Measurements from ENCODE around the gene ANO6.
"Not testable (repeated sequence)": the region's sequence is repeated elsewhere in the genome, so short reads cannot be mapped to it uniquely, and the experiment has no call there.

ANO6 gene

DNA sequence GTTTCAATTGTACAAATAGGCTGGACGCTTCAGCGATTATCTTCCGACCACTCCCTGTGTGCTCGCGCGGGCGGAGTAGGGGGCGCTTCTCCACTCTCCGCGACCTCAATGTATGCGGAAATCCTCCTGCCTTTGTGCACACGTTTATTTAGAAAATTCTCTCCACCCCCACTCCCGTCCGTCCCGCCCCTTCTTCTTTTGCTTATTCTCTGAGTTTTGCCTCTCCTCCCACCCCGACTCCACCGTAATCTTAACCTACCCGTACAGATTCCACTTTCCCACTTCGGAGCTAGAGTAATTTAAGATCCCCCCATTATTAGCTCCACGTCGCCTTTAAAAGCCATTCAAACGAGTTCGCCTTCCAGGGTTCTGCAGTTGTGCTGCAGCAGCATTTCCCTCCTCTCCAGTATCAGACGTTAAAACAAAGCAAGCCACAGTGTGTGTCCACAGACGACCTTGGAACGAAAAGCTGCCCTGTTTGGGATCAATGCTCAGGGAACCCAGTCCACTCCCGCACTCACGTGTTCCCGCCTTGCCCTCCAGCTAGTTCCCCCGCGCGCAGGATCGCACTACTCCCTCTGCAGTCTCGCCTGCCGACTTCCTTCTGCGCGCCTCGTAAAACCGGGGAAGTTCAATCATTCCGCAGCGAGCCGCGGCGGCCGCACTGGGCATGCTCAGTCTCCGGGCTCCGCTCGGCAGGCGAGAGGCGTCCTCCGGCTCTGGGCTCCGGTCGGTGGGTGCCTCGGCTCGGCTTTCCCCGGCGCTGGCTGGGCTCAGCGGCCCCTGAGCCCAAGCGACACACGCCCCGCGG, at the start of gene ANO6:
ANO6 (plus strand) TSS at position 677 of the 811 bp plus-strand sequence. CDS start 227 bp downstream, outside the sequence.
- peak; percentile 34 for DNase-seq

DNA sequence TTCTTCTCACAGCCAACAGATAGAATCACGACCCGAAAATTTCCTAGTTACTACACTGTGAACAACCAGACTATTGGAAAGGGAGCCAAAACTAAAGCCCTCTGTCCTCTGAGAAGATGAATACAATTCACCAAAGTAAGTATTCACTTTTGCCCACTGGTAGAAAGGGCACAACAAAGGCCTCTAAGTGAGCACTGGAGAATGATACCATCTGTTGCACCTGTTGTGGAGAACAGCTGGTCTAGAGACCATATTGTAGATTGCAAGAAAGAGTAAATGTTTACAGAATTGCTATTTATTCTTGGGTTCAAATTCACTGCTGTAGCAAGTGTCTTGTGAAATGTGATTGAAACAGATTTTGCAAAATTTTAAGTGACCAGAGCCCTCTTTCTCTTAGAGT, 46.9 kb upstream of the ANO6 start:
- no peak for DNase-seq

DNA sequence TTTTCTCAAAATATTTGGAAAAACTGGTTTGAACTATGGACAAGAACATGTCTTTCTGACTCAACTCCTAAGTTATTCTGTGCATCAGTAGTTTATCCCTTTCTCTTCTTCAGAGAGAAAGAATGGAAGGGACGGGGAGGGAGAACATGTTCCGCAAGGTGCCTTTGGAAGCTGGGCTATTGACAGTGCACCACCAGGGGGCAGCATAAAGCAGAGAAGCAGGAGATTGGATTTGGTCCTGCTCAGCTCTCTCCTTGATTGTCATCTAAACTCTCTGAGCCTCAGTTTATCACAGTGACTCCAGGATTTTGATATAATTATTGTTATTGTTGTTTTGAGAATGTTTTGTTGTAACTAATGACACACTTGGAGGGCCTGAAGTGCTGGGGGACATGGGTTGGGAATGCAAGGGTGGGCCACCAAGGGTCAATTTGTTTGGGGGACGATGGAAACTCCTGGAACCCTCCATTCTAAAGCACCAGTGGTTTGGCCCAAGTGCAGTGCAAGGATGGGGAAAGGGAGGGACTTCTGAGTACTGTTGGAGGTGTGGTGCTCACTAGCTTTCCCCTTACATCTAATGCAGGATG, 45.3 kb upstream of the ANO6 start:
- DNase-seq: peak; percentile 18

GRCh38 chr12:45173293-45173692, 42.6 kb upstream of the ANO6 start:
- not testable (repeated sequence) for DNase-seq

DNA sequence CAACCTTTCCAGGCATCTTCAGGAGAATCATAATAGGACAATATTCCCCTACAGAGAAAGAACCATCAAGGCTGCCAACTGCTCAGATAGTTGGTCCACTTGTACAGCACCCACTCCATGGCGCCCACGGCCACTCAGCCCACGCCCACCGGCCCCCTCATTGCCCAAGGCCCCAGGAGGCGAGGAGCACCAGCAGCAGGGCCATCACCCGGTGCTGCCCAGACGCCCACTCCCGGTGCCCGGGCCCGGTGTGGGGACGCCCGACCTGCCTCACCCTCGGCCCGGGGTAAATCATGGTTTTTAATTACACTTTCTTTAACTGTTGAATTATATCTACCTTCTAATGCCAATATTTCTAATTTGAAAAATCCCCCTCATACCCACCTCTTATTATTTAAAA, 41.3 kb upstream of the ANO6 start:
- no peak for DNase-seq

GRCh38 chr12:45178771-45179170, 37.1 kb upstream of the ANO6 start:
- DNase-seq: no peak

DNA sequence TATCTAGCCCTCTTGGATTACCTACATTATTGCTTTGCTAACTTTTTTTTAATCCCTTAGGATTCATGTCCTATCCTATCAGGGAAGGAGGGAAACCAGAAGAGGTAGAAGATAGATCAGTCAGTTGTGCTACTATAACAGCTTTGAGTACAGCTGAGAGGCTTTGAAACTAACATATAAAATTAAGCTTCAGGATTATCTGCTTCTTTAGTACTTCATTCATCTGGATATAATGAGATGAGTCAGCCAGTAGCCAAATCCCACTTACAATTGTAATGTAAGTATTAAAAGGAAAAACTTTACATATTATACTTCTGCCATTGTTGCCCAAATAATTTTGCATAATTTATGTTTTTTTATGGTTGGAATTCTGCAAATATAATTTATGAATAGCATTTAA, 33.4 kb upstream of the ANO6 start:
- DNase-seq: no peak

DNA sequence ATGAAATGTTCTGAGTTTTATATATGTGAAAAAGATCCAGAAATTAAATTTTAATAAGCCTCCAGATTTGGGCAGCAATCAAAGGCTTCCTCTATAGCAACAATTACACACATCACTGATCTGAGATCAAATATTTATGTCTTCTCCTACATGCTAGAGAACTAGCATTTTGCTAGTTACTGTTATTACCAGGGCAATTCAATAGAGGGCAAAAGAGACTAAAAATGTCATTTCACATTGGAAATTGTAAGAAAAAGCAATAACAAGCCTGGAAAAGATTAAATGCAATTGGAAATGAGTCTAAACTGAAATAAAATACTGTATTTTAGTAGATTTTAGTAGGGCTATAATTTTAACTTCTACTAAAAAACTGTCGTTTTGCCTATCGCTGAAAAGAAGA, 32.6 kb upstream of the ANO6 start:
- no peak for DNase-seq

GRCh38 chr12:45184147-45184963, 31.5 kb upstream of the ANO6 start:
- DNase-seq: no peak

GRCh38 chr12:45186762-45187161, 29.1 kb upstream of the ANO6 start:
- no peak for DNase-seq

DNA sequence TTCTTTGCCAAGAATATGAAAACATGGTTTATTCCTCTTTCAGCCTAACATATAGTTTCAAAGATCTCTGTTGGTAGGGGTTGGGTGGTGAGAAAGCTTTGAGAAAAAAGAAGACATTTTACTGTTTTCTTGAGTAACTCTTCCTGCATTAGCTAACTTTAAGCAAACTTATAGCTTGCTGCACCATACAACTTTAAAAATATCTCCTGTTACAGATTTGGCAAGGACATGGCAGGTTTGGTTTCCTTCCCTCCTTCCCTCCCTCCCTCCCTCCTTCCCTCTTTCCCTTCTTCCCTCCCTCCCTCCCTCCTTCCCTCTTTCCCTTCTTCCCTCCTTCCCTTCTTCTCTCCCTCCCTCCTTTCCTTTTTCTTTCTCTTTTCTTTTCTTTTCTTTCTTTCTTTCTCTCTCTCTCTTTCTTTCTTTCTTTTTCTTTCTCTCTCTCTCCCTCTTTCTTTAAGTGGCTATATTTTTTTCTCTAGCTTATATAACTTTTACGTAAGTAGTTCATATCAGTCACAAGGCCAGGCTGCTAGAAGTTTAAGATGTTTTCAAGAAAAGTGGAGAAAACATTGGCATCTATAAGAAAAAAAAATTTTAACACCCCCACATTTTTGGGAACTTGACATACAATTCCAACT, 26.0 kb upstream of the ANO6 start:
- no peak for DNase-seq

- DNase-seq: no peak
Observed at GRCh38 chr12:45191239-45191638, 24.7 kb upstream of the ANO6 start.

GRCh38 chr12:45192707-45193106, 23.2 kb upstream of the ANO6 start:
- no peak for DNase-seq

- no peak for DNase-seq
Observed at GRCh38 chr12:45200491-45201043, 15.3 kb upstream of the ANO6 start.

- no peak for DNase-seq
Observed at GRCh38 chr12:45203767-45204166, 12.1 kb upstream of the ANO6 start.

GRCh38 chr12:45204757-45205156, 11.1 kb upstream of the ANO6 start:
- no peak for DNase-seq

DNA sequence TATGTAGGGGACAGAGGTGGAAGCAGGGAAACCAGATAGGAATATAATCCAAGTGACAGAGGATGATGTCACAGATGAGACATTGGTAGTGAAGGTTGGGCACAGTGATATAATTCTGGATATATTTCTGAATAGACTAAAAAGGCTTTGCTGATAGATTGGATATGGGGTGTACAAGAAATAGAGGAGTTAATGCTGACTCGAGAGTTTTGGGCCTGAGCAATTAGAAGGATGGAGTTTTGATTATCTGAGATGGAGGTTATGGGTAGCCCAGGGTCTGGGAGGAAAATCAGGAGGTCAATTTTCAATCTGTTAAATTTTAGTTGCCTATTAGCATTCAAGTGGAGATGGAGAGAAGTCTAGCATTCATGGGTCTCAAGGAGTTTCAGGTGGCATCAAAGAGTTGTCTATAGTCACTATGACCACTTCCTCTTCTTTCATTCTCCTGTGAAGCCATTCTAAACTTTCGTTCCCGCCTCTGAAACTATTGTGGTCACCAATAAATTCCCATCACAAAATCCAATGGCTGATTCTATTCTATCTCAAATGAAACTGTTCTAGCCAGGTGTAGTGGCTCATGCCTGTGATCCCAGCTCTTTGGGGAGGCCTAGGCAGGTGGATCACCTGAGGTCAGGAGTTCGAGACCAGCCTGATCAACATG, 10.6 kb upstream of the ANO6 start:
- DNase-seq: no peak

- no peak for DNase-seq
Observed at GRCh38 chr12:45208604-45209487, 7.0 kb upstream of the ANO6 start.

- no peak for DNase-seq
Observed at GRCh38 chr12:45209784-45210183, 6.1 kb upstream of the ANO6 start.

- no peak for DNase-seq
Observed at GRCh38 chr12:45212064-45212463, 3.8 kb upstream of the ANO6 start.

GRCh38 chr12:45213107-45213506, 2.8 kb upstream of the ANO6 start:
- DNase-seq: no peak

Measured in NCI-H345 (cell line).